HG02588 (cell line): ENCODE results near the gene LRRIQ4.

Experiments
- ATAC-seq: cut with Tn5 transposase; IDR thresholded peaks from one replicate; pipeline ENCODE4 v1.9.1; 2021; ENCODE audit warnings: mild to moderate bottlenecking, moderate library complexity; ENCODE audit not compliant: unreplicated experiment

The LRRIQ4 gene

GRCh38 chr3:169850618-169851017 is 37.9 kb downstream of the LRRIQ4 start:
- no peak for ATAC-seq

- ATAC-seq: no peak
Measured at GRCh38 chr3:169855514-169855913, 42.8 kb downstream of the LRRIQ4 start.

GRCh38 chr3:169857811-169858210 is 45.1 kb downstream of the LRRIQ4 start:
- ATAC-seq: no peak

GRCh38 chr3:169861871-169862270 is 49.2 kb downstream of the LRRIQ4 start:
- ATAC-seq: no peak

GRCh38 chr3:169863458-169863899 is 50.8 kb downstream of the LRRIQ4 start:
- peak; percentile 59 for ATAC-seq

DNA sequence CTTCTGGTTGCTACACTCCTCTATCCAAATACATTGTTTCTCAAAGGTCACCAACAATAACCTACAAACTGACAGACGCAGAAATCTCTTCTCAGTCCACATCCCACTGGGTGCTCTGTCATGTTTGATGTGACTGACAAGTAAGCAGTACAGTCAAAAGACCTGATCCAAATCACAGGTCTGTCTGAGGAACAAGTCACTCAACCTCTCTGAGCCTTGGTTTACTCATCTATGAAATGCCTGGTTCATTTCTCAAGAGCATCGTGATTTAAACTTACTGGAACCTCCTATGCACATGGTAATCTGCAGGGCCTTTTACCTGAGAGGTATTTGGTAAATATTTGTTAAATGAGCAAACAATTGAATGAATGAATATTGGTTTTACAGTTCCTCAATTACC is 51.6 kb downstream of the LRRIQ4 start:
- ATAC-seq: no peak

DNA sequence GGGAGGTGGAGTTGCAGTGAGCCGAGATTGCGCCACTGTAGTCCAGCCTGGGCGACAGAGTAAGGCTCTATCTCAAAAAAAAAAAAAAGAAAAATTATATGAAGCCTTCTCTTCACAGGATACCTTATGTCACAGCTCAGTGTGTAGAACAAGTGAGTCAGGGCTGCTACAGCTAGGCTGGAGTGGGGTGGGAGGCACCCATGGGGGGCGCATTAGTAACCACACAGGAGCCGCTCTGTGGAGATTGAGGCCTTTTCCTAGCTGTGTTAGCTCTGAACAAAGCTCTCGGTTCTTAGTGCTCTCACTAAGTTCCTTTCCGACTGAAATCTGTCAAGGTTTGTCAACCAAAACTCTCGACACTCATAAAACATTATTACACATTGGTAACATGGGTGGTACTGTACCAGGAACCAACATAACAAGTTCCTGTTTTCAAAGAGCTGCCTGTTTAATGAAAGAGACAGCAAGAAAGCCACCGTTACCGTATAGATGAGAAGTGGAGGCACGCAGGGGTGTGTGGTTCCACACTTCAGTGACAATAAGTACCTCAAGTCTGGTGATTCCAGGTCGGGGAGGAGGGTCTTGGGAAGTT is 52.6 kb downstream of the LRRIQ4 start:
- ATAC-seq: no peak

DNA sequence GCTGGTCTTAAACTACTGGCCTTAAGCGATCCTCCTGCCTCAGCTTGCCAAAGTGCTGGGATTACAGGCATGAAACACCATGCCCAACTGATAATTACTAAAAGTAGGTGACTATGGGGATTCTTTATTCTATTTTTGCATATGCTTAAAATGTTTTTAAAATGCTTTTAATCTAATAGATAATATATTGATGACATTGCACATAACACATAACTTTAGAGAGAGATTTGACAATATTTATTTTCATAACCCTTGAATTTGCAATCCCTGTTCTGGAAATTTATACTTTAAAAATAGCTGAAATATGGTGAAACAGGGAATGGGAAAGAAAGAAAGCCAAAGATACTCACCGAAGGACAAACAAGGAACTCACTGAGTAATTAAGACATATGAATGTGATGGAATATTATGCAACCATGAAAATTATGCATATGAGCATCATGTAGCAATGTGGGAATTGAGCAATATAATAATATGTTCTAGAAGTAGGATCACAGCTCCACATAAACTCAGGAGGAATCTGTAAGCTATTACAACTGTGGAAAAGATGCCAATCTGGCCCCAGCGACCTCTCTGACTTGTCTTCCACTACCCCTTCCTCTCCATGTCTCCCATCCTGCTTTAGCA is 55.0 kb downstream of the LRRIQ4 start:
- ATAC-seq: no peak

- no peak for ATAC-seq
Measured at GRCh38 chr3:169868369-169868768, 55.7 kb downstream of the LRRIQ4 start.

DNA sequence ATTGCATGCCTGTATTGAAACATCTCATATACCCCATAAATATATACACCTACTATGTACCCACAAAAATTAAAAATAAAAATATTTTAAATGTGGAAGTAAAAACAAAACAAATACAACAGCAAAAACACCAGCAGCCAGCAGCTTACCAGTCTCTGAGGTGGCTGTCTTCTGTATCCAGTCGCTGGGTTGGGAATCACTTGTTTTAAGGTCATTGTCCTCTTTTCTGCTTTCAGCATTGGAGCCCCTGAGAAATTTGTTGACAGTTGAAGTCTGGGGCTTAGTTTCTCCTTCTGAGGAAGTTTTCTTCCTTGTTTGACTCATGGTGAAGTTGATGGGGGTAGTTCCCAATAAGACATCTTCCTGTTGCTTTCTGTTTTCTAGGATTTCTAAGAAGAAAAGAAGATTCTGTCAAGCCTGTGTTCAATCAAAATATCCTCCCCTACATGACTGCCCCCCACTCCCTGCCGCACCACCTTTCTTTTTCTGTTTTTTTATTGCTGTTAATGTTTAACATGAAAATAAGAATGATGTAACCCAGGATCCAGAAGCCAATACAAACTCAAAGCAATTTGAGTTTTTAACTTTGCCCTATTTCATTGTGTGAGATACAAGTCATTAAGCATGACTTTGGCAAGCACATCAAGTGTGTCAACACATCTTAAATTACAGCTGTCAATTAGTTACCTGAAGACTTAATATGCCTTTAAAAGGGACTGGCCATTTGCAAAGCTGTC is 57.0 kb downstream of the LRRIQ4 start, which contains the start of gene LRRC31:
Gene LRRC31, minus strand, starts transcription at position 452 of the 737 bp plus-strand sequence. Its CDS starts 128 bp downstream, at position 324.
- no peak for ATAC-seq

- no peak for ATAC-seq
Measured at GRCh38 chr3:169871129-169871886, 58.6 kb downstream of the LRRIQ4 start.

DNA sequence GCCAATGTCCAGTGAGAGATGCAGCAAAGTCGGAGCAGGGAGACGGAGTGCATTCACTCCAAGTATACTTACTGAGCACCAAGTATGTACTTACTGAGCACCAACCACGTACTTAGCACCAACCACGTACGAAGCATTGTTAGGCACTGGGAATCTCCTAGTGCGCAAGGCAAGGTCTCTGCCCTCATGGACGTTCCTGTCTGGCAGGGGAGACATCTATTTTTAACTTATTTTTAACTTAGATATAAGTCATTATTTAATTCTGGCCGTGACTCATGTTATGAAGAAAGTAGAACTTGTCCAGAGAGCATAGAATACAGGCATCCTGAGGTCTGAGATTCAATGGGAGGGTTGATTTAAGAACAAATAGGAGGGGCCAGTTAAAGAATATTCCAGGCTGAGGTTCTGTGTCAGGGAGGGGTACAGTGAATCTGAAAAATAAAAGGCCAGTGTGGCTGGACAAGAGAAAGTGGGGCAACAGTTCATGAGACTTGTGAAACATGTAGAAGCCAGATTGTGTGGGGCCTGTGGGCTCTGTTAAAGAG is 66.4 kb downstream of the LRRIQ4 start:
- ATAC-seq: no peak

DNA sequence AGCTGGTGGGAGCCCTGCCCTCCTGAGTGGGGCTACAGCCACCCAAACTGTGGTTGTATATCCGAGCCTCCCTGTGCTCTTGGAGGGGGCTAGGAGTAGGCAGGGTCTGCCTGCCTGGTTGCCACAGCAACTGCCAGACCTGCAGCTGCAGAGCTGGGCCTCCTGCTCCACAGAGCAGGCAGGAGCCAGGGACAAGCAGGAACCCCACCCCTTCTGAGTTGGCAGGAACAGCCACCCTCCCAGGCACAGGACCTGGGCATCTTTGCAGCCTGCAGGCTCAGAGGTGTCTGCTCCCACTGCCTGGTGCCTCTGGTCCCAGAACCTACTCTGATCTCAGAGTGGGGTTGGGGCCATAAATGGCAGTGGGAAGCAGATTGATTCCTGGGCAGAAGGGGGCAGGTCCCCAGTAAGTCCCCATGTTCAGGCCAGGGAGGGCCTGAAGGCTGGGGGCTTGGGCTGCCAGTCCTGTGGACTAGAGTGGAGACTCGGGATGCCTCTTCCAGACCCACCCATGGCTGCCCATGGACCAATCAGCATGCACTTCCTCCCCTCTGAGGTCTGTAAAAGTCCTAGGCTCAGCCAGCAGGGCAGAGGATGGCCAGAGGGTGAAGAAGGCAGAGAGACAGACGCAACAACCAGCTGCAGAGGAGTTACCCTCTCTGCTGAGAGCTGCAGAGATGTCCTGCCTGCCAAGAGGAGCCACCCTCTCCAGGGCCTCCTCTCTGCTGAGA is 67.3 kb downstream of the LRRIQ4 start:
- ATAC-seq: no peak

DNA sequence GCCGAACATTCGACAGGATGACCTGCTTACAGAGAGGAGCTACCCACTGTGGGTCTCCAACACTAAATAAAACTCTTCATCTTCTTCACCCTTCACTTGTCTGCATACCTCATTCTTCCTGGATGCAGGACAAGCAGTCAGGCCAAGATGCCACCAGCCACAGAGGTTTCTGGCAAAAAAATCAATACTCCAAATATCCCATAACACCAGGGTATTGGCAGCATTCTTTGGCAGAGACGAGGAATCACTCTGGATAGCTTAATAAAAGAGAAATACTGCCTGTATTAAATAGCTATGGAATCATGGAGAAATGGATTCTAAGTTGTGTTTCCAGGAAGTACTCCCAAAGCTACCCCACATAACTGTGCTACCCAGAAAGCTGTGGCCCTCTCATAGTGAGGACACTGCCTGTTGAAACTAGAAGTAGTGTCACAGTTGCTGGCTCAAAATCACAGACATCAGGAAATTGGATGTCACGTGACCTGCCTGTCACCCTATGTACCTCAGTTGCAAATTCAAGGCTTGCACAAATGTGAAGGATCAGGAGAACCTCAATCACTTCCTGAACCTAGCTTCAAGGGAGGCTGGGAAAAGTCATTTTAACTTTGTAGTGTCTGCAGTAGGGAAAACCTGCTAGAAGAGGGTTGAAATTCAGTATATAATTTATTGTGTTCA is 68.0 kb downstream of the LRRIQ4 start:
- no peak for ATAC-seq

DNA sequence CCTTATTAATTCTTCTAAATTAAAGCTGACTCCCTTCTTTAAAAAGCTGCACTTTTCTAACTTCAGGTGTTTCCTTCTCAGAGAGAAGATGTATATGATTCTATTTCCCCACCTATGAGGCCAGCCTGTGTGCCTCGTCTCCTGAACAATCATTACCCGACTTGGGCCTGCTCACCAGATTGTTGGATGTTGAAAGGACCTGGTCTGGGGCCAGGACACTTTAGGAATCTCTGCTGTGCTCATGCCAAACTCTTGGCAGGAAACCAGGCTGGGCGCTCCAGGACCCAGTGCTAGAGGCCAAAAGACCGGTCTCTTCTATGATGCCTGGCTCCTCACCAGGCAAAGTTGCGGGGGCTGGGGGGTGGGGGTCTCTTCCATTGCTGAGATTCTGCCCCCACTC is 74.0 kb downstream of the LRRIQ4 start:
- no peak for ATAC-seq
